WI38 (cell line): Measurements from ENCODE around the gene RNU1-1.
"Not testable (repeated sequence)": the region's sequence is repeated elsewhere in the genome, so short reads cannot be mapped to it uniquely, and the experiment has no call there.

Experiments
- H3K4me3 ChIP-seq: 2 replicates; pipeline ENCODE4 v1.5.1; 2011; ENCODE audit warnings: low read depth, mild to moderate bottlenecking, control low read depth, low read length
- TF ChIP-seq, protein P1 (sequence below): IDR thresholded peaks from 2 replicates; pipeline ENCODE4 v1.5.1; 2012; ENCODE audit warnings: low read depth, mild to moderate bottlenecking, control low read depth, low read length

Gene RNU1-1

DNA sequence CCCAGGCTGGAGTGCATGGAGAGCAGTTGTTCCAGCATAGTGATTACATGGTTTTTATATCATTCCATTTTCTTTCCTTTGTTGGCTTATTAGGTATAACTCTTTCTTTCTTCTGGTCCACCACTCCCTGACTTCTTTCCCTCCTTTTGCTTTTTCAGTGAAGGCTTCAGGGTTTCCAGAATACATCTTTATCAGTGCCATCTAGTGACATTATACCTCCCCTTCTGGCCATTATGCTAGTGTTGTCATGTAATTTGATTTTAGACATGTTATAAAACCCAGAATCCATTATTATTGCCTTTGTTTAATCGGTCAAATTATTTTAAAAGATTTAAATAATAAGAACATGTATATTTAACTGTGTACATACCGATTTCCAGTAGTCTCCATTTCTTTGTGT lies 10.6 kb downstream of the RNU1-1 start:
- no peak overlapping the region for H3K4me3 ChIP-seq
- TF ChIP-seq, protein P1, sequence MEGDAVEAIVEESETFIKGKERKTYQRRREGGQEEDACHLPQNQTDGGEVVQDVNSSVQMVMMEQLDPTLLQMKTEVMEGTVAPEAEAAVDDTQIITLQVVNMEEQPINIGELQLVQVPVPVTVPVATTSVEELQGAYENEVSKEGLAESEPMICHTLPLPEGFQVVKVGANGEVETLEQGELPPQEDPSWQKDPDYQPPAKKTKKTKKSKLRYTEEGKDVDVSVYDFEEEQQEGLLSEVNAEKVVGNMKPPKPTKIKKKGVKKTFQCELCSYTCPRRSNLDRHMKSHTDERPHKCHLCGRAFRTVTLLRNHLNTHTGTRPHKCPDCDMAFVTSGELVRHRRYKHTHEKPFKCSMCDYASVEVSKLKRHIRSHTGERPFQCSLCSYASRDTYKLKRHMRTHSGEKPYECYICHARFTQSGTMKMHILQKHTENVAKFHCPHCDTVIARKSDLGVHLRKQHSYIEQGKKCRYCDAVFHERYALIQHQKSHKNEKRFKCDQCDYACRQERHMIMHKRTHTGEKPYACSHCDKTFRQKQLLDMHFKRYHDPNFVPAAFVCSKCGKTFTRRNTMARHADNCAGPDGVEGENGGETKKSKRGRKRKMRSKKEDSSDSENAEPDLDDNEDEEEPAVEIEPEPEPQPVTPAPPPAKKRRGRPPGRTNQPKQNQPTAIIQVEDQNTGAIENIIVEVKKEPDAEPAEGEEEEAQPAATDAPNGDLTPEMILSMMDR, result no peak

DNA sequence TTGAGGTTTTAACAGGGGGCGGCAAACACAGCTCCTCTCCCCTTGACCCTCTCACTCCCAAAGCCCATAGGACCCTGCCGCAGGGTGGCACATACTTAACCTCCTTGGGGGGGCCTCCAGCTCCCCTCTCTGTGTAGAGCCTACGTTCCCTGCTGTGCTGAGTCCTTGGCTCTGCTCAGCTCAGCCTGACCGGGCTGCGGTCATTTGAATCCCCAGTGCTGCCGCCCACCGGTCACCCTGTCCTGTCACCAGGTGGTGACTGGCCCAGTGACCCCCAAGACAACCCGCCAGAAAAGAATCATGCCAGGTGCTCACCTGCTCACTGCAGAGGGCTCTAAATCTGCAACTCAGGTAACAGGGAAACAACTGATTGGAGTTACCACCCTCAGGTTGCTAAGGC lies 12.6 kb downstream of the RNU1-1 start:
- H3K4me3 ChIP-seq, result not testable (repeated sequence)

DNA sequence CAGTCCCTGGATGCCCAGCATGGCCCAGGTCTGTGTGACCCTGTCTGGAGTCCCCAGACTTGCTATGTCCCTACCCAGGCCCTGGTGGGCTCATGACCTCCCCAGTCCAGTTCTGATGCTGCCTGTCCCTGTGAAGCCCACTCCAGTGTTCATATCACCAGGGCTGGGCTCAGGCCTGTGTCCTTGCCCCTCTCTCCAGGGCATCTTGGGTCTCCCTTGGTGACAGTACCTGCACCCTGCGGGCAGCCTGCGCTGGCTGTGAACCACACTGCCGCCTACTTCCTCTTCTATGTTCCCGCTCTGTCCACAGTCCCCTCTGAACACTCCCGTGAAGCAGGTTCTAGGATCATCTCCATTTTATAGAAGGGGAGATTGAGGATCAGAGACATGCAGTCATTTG lies 13.1 kb downstream of the RNU1-1 start:
- H3K4me3 ChIP-seq, result not testable (repeated sequence)

DNA sequence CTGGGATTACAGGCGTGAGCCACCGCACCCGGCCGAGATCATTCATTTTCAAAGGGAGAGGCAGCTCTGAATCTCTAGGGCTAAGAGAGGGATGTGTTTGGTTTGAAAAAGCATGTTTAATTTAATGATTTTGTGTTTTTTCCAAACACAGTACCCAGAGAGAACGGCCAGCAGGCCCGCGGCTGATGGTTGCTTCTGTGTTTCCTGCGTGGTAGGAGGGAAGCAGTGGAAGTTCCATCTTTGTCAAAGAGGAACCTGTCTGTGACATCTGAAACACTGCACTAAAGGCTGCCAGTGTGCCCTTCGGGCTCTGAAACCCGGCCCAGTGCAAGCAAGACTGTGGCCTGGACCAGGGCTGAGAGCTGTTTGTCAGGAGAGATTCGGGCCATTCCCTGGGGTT lies 13.6 kb downstream of the RNU1-1 start:
- not testable (repeated sequence) for H3K4me3 ChIP-seq

DNA sequence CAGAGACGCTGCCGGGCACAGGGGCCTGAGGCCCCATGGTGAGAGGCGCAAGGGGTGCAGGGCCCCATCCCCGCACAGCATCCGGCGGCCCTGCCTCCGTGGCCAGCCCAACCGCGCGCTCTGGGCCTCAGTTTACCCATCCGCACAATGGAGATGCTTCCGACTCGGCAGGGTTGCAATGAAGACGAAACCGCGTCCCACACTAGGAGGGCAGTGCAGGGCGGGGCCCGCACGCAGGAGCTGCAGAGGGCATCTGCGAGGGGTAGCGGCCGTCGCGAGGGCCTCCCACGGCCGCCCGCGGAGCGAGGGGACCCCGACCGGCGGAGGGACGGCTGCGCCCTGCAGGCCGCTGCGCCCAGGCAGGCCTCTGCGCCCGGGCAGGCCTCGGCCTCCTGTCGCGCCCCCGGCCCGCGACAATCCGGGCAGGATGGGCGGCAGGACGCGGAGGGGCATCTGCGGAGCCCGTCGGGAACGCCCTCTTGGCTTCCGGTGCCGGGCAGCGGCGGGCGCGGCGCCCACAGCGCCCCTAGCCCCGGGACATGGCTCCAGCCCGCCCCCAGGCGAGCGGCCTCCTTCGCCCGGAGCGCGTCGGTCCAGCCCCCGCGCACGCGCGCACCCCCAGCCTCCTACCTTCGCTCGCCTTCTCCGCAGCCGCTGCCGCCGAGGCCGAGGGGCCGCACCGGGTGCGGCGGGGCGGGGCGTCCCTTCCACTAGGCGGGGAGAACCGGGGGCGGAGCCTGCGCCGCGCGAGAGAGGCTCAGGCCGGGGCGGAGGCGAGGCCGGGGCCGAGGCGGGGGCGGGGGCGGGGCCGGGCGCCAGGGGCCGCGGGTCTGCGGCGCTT lies 15.3 kb downstream of the RNU1-1 start:
- TF ChIP-seq, protein P1, result no peak
- H3K4me3 ChIP-seq, result peak overlapping the region; percentile 78

DNA sequence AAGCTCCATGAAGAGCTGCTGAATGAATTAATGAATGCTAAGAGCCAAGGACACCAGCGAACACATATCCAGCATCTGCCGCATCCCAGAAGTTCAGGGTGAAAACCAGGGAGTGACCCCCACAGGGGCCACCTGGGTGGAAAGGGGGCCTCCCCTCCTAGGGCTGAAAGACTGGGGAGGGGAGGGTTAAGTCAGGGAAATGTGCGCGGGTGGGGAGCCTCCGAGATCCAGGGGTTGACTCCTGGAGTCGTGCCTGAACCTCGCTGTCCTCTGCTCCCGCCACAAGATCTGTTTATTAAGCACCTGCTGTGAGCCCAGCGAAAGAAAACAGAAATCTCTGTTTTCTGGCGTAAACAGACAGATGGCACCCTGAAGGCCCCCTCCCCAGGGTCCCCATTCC lies 16.0 kb downstream of the RNU1-1 start:
- H3K4me3 ChIP-seq, result peak overlapping the region; percentile 78

DNA sequence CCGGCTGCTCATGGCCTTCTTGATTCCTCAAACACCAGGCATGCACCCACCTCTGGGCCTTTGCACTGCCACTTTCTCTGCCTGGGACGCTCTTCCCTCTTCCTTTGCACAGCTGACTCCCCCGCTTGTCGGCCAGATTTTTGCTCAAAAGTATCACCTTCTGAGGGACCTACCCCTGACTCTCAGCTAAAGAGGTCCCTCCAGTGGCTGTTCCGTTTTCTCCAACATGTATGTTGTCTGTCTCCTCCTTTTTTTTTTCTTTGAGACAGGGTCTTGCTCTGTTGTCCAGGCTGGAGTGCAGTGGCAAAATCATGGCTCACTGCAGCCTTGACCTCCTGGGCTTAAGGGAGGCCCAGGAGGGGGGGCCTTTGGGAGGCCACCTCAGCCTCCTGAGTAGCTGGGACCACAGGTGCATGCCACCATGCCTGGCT lies 16.6 kb downstream of the RNU1-1 start:
- H3K4me3 ChIP-seq, result not testable (repeated sequence)

DNA sequence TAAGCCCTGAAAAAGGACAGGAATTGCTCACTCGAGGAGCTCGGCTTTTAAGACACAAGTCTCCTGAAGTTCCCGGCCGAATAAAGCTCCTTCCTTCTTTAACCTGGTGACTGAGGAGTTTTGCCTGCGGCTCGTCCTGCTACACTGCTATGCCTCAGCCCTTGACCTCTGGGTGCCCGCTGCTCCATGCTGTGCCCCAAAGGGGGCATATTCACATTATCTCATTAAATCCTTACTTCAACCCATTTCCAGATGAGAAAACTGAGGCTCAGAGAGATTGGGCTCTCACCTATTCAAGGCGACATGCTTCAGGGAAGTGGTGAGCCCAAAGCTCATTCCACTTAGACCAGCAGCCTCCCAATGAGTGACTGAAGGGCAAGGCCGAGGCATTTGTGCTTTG lies 20.4 kb downstream of the RNU1-1 start:
- not testable (repeated sequence) for H3K4me3 ChIP-seq

DNA sequence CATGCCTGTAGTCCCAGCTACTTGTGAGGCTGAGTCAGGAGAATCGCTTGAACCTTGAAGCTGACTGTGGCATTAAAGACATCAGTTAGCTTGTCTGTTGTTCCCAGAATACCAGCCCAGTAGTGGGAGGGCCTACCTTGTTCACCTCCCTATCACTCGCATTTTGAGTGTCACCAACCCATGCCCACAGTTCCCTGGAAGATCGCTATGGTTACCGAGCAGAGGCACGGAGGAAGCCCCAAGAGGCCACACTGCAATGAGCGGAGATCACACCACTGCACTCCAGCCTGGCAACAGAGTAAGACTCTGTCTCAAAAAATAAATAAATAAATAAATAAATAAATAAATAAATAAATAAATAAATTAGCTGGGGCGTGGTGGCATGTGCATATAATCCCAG lies 21.1 kb downstream of the RNU1-1 start:
- H3K4me3 ChIP-seq, result not testable (repeated sequence)

DNA sequence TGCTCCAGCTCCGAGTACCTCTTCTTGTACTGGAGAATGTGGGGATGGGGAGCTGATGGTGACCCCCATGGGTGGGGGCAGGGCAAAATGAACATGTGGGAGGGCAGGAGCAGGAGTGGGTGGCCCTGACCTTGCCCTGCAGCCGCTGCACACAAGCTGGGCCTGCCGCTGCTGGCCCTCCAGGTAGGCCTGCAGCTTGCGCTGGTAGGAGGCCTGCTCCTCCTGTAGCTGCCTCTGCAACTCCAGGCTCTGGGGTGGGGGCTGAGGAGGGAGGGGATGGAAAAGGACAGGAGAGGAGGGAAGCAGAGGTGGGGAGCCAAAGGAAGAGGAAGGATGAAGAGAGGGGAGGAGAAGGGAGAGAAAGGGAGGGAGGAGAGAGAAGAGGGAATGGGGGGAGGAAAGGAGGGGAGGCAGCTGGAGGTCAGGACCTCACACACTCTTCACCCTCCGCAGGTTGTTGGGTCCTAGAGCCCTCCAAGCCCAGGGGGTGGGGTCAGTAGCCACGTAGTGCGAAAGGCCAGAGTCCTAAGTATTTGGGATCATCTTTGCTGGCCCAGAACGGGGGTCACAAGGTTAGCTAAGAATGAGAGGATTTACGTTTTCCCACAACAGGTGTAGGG lies 22.9 kb downstream of the RNU1-1 start:
- TF ChIP-seq, protein P1, result no peak
- no peak overlapping the region for H3K4me3 ChIP-seq

DNA sequence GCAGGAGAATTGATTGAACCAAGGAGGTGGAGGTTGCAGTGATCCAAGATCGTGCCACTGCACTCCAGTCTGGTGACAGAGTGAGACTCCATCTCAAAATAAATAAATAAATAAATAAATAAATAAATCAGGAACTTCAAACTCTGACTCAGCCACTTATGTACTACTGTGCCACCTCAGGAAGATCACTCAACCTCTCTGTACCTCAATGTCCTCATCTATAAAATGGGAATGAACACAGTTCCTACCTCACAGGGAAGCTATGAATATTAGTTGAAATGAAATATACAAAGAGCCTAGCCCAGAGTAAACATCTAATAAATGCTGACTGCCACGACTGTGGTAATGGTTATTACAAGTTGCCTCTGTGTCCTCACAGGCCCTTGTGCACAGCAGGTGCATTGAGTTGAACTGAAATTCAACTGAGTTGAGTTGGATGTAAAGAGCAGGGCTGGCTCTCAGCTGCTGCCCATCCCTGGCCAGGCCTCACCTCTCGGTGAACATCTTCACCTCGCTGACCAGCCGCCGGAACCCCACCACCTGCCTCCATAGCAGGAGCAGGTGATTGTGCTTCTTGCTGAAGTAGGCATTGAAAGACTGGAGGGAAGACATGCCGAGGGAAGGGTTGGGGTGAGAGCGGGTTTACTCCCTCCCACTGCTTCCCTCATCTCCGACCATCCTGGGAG lies 24.7 kb downstream of the RNU1-1 start:
- H3K4me3 ChIP-seq, result not testable (repeated sequence)

DNA sequence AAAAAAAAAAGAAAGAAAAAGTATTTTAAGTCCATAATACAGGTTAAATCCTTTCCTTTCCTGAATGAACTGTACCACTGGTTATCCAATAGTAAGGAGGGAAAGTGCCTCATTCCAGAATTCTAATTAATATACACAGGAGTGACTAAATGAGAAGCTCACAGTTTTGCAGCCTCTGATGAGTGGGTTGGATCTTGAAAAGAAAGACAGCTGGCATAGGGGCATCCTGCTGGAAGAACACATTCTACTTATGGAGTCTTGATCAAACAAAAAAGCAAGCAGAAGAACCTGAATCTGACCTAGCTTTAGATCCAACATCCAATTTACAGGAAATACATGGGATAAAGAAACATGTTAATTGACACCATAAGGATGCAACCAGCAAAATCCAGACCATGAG lies 27.1 kb downstream of the RNU1-1 start:
- H3K4me3 ChIP-seq, result not testable (repeated sequence)

DNA sequence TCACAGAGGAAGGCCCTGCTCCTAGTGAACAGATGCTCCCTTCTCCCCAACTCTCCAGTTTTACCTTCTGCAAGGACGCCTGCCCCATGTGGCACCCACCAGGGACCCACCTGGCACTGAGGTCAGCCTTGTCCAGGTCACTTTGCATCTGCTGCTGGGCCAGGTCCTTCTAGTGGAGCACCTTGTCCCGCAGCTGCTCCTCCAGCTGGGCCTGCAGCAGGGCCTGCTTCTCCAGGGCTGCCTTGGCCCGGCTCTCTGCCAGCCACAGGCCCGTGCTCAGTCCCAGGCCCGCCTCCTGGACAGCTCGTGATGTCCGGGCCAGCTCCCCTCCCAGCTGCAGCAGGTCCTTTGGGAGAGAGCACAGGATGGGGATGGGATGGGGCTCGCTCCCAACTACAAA lies 27.8 kb downstream of the RNU1-1 start:
- not testable (repeated sequence) for H3K4me3 ChIP-seq
